CD14-positive monocyte (primary cell): ENCODE data around the gene UBXN7. TPM values are rescaled to one million over a fixed set of nuclear protein-coding genes. Genes with fewer than 3 reads are reported as not detected.

Experiments used
- DNase-seq, 3 donors: peaks; one replicate each; pipeline ENCODE4 v3.0.0-alpha.2; 2011 to 2022
- H2AFZ ChIP-seq: 2 replicates; pipeline ENCODE4 v1.6.0; 2012; ENCODE audit warnings: mild to moderate bottlenecking, low read depth, low read length, inconsistent platforms; ENCODE audit not compliant: insufficient read depth, poor library complexity, severe bottlenecking
- H3K27ac ChIP-seq, 2 donors: 1 replicate in 1 of 2; 2 replicates in 1 of 2; pipeline ENCODE4 v1.5.1; 2012 to 2013; ENCODE audit warnings: low read length in 2 of 2, control low read depth in 1 of 2, inconsistent platforms in 1 of 2, low read depth in 1 of 2, mild to moderate bottlenecking in 1 of 2
- H3K27me3 ChIP-seq, 2 donors: one replicate each; pipeline versions ENCODE4 v1.6.0 to v1.6.1; 2011 to 2013; ENCODE audit warnings: low read length in 2 of 2; ENCODE audit not compliant: control insufficient read depth in 2 of 2, insufficient read depth in 2 of 2
- H3K36me3 ChIP-seq, 2 donors: replicated peaks in 1 of 2; 1 replicate in 1 of 2; 2 replicates in 1 of 2; pipeline versions ENCODE4 v1.5.1 to v1.6.1; 2012 to 2013; ENCODE audit warnings: low read length in 2 of 2, control low read depth in 1 of 2, inconsistent platforms in 1 of 2, mild to moderate bottlenecking in 1 of 2; ENCODE audit not compliant: insufficient read depth in 2 of 2, control insufficient read depth in 1 of 2
- H3K4me1 ChIP-seq, 2 donors: 1 replicate in 1 of 2; 2 replicates in 1 of 2; pipeline versions ENCODE4 v1.5.1 to v1.6.1; 2012 to 2013; ENCODE audit warnings: low read length in 2 of 2, control low read depth in 1 of 2, inconsistent platforms in 1 of 2, mild to moderate bottlenecking in 1 of 2, moderate library complexity in 1 of 2; ENCODE audit not compliant: insufficient read depth in 2 of 2, control insufficient read depth in 1 of 2
- H3K4me2 ChIP-seq: replicated peaks from 2 replicates; pipeline ENCODE3; 2012; ENCODE audit warnings: low read length, moderate library complexity, mild to moderate bottlenecking; ENCODE audit not compliant: poor library complexity, severe bottlenecking; ENCODE audit errors: extremely low read depth
- H3K4me3 ChIP-seq, 3 experiments: fragments of 200-600 bp in 1 of 3; sonication (generic) in 1 of 3; replicated peaks in 1 of 3; 1 replicate in 2 of 3; 2 replicates in 1 of 3; pipeline ENCODE4 v1.5.1; 2011 to 2013; ENCODE audit warnings: low read length in 3 of 3, mild to moderate bottlenecking in 3 of 3, control low read depth in 2 of 3, low read depth in 2 of 3, inconsistent platforms in 1 of 3, moderate library complexity in 1 of 3
- H3K79me2 ChIP-seq: 2 replicates; pipeline ENCODE4 v1.6.0; 2012; ENCODE audit warnings: mild to moderate bottlenecking, control low read depth, inconsistent platforms, low read length, moderate library complexity; ENCODE audit not compliant: insufficient read depth
- H3K9ac ChIP-seq: 2 replicates; pipeline ENCODE4 v1.6.0; 2017; ENCODE audit warnings: low read length, mild to moderate bottlenecking; ENCODE audit not compliant: insufficient read depth, poor library complexity, severe bottlenecking
- H3K9me3 ChIP-seq, 2 donors: replicated peaks in 1 of 2; 1 replicate in 1 of 2; 2 replicates in 1 of 2; pipeline versions ENCODE4 v1.5.1 to v1.6.1; 2012 to 2013; ENCODE audit warnings: low read length in 2 of 2, control low read depth in 1 of 2; ENCODE audit not compliant: control insufficient read depth in 1 of 2, insufficient read depth in 1 of 2
- H4K20me1 ChIP-seq: 2 replicates; pipeline ENCODE4 v1.6.0; 2012; ENCODE audit warnings: mild to moderate bottlenecking, low read length, control low read depth, moderate library complexity; ENCODE audit not compliant: insufficient read depth
- H3K27ac Mint-ChIP-seq, 7 donors: one replicate each; pipeline ENCODE4 v1.8.0; 2020; ENCODE audit warnings: mild to moderate bottlenecking in 7 of 7, mixed read lengths in 7 of 7, moderate library complexity in 6 of 7, inconsistent platforms in 2 of 7
- H3K27me3 Mint-ChIP-seq, 3 donors: one replicate each; pipeline ENCODE4 v1.8.0; 2021 to 2022; ENCODE audit warnings: low read depth in 3 of 3, mild to moderate bottlenecking in 3 of 3, mixed read lengths in 3 of 3, moderate library complexity in 3 of 3, inconsistent platforms in 1 of 3
- H3K36me3 Mint-ChIP-seq, 2 donors: one replicate each; pipeline ENCODE4 v1.8.0; 2020; ENCODE audit warnings: mixed read lengths in 2 of 2, inconsistent platforms in 1 of 2, mild to moderate bottlenecking in 1 of 2
- H3K4me1 Mint-ChIP-seq: one replicate; pipeline ENCODE4 v1.8.0; 2020; ENCODE audit warnings: mild to moderate bottlenecking, mixed read lengths
- H3K4me3 Mint-ChIP-seq, 2 donors: one replicate each; pipeline ENCODE4 v1.8.0; 2020; ENCODE audit warnings: mild to moderate bottlenecking in 2 of 2, mixed read lengths in 2 of 2, moderate library complexity in 1 of 2
- H3K9me3 Mint-ChIP-seq, 7 donors: one replicate each; pipeline ENCODE4 v1.8.0; 2020 to 2022; ENCODE audit warnings: mixed read lengths in 7 of 7, mild to moderate bottlenecking in 6 of 7, moderate library complexity in 6 of 7, inconsistent platforms in 2 of 7
- WGBS: methylation state at CpG from one replicate; pipeline ENCODE4 v1.1.5; 2013; ENCODE audit warnings: missing lambda C conversion rate; ENCODE audit not compliant: insufficient coverage; 5-methylcytosine and 5-hydroxymethylcytosine counted together
- intact Hi-C, 2 donors: fragments of 100-400 bp; cut with micrococcal nuclease; formaldehyde crosslinking; loops; one replicate each; pipeline versions ENCODE4 v1.15.0 to v1.15.1; 2023
- polyA plus RNA-seq, 3 donors: library from polyadenylated mRNA; depleted of rRNA in 1 of 3; unstranded in 2 of 3; stranded (reverse) in 1 of 3; fragments of 300-500 nt in 2 of 3; fragments of >200 nt in 1 of 3; fragmentation: Illumina TruSeq in 2 of 3; gene quantifications; 1 replicate in 2 of 3; 2 replicates in 1 of 3; pipeline ENCODE4 v1.2.3, GENCODE V29; 2012 to 2021
- TF ChIP-seq, protein P1 (sequence below): fragments of 200-600 bp; IDR thresholded peaks from one replicate; pipeline ENCODE4 v1.8.0; 2022; ENCODE audit warnings: antibody characterized with exemption, mild to moderate bottlenecking

The UBXN7 gene
- polyA plus RNA-seq, 3 donors: 10.5 to 15.8 (median 13.6) TPM

DNA sequence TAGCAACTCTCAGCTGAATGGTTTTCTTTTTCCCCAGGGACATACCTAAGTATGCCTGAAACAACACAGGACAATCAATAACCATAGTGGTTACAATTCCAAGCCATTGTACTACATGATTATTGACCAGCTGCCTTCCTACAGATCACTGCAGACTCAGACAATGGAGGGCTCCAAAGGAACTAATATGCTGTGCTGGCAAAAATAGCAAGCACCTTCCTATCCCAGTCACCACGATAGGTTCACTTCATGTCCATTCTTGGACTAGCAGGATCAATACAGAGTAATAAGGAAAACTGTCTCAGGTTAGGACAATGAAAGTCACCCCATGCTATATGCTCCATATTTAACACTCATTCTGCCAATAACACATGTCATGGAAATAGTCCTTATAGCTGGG, 76.6 kb downstream of the UBXN7 start:
- H3K4me1 Mint-ChIP-seq: no peaks in the 10 kb centered on the region
- TF ChIP-seq, protein P1, sequence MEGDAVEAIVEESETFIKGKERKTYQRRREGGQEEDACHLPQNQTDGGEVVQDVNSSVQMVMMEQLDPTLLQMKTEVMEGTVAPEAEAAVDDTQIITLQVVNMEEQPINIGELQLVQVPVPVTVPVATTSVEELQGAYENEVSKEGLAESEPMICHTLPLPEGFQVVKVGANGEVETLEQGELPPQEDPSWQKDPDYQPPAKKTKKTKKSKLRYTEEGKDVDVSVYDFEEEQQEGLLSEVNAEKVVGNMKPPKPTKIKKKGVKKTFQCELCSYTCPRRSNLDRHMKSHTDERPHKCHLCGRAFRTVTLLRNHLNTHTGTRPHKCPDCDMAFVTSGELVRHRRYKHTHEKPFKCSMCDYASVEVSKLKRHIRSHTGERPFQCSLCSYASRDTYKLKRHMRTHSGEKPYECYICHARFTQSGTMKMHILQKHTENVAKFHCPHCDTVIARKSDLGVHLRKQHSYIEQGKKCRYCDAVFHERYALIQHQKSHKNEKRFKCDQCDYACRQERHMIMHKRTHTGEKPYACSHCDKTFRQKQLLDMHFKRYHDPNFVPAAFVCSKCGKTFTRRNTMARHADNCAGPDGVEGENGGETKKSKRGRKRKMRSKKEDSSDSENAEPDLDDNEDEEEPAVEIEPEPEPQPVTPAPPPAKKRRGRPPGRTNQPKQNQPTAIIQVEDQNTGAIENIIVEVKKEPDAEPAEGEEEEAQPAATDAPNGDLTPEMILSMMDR: no peak
- no peaks in the 10 kb centered on the region for H3K4me1 ChIP-seq
- no peak overlapping the region for H2AFZ ChIP-seq
- 100% methylated on average over 1 of the region's 1 CpG for WGBS
- no peaks in the 10 kb centered on the region for H3K79me2 ChIP-seq
- H3K27ac Mint-ChIP-seq: peak overlapping the region in 1 of 7 donors; percentile 21
- peaks cover 53 to 80% of the 10 kb centered on the region in 2 donors for H3K36me3 ChIP-seq
- no peak overlapping the region for H3K9ac ChIP-seq
- no peaks in the 10 kb centered on the region for H3K9me3 Mint-ChIP-seq
- H3K27me3 Mint-ChIP-seq: no peaks in the 10 kb centered on the region
- no peak overlapping the region for H3K27ac ChIP-seq
- no peak for DNase-seq
- peaks cover 72 to 85% of the 10 kb centered on the region in 2 donors for H3K36me3 Mint-ChIP-seq
- intact Hi-C loops: loop anchor here in 1 of 2 donors (5.0 kb wide), 1 partner anchor 38 kb away; the partner anchor contains the start of gene DYNLT2B
- H3K4me3 Mint-ChIP-seq: no peak overlapping the region
- no peak overlapping the region for H3K4me2 ChIP-seq
- H3K9me3 ChIP-seq: no peaks in the 10 kb centered on the region
- no peaks in the 10 kb centered on the region for H3K27me3 ChIP-seq
- no peak overlapping the region for H3K4me3 ChIP-seq
- no peaks in the 10 kb centered on the region for H4K20me1 ChIP-seq

- H3K79me2 ChIP-seq: no peaks in the 10 kb centered on the region
- no peaks in the 10 kb centered on the region for H3K4me1 ChIP-seq
- no peak for DNase-seq
- Mint-ChIP-seq H3K4me3 (no peak overlapping the region), H3K27me3 (no peaks in the 10 kb centered on the region), H3K36me3 (peaks cover 61 to 74% of the 10 kb centered on the region in 2 donors), H3K27ac (no peak overlapping the region), H3K9me3 (no peaks in the 10 kb centered on the region), H3K4me1 (no peaks in the 10 kb centered on the region)
- no peaks in the 10 kb centered on the region for H3K27me3 ChIP-seq
- no peak overlapping the region for H3K9ac ChIP-seq
- no peaks in the 10 kb centered on the region for H3K9me3 ChIP-seq
- H3K4me2 ChIP-seq: no peak overlapping the region
- no peak overlapping the region for H3K27ac ChIP-seq
- TF ChIP-seq, protein P1: no peak
- no peak overlapping the region for H2AFZ ChIP-seq
- H3K36me3 ChIP-seq: peaks cover 47 to 80% of the 10 kb centered on the region in 2 donors
- no peak overlapping the region for H3K4me3 ChIP-seq
- H4K20me1 ChIP-seq: no peaks in the 10 kb centered on the region
- WGBS: 94% methylated on average over 2 of the region's 6 CpGs
- intact Hi-C loops: no loop called here
Measured at GRCh38 chr3:196354132-196354531, 78.1 kb downstream of the UBXN7 start.
